Lower leg skin (tissue), 3 donors: ENCODE data around the gene RTF2.

Source experiments
- CTCF ChIP-seq, 3 donors: fragments of 450-650 bp; IDR thresholded peaks; one replicate each; pipeline ENCODE4 v1.5.1; 2016; ENCODE audit warnings: antibody characterized with exemption in 3 of 3, mild to moderate bottlenecking in 3 of 3, moderate library complexity in 2 of 3
- POLR2A ChIP-seq, 2 donors: fragments of 450-650 bp; IDR thresholded peaks; one replicate each; pipeline ENCODE4 v1.6.1; 2016 to 2017; ENCODE audit warnings: antibody characterized with exemption in 2 of 2, mild to moderate bottlenecking in 1 of 2, moderate library complexity in 1 of 2

- TF ChIP-seq CTCF (IDR thresholded peaks at IDR 0.05) (no peak), POLR2A (IDR thresholded peaks at IDR 0.05) (no peak)
These were observed 45.0 kb downstream of the RTF2 start for GRCh38 chr20:56513161-56514150.
